ENCODE measurements around the gene IL23A.
A peak's percentile ranks its signal among the peaks of the same experiment; 100 is the strongest.
"Not testable (repeated sequence)": the region's sequence is repeated elsewhere in the genome, so short reads cannot be mapped to it uniquely, and the experiment has no call there.

Gene IL23A

GRCh38 chr12:56326126-56326525, 12.6 kb upstream of the IL23A start:
- DNase-seq (ENCODE audit: low read depth, low spot score): no peak

- DNase-seq (ENCODE audit: low read depth, low spot score): no peak
These were observed 12.2 kb upstream of the IL23A start for GRCh38 chr12:56326533-56326932.

GRCh38 chr12:56330936-56331490, 7.7 kb upstream of the IL23A start:
- DNase-seq (ENCODE audit: low read depth, low spot score): no peak

GRCh38 chr12:56332512-56333196, 6.0 kb upstream of the IL23A start:
- no peak for DNase-seq (ENCODE audit: low read depth, low spot score)

GRCh38 chr12:56333197-56333678, 5.4 kb upstream of the IL23A start:
- DNase-seq (ENCODE audit: low read depth, low spot score): no peak

- peak; percentile 87 for DNase-seq (ENCODE audit: low read depth, low spot score)
These were observed 4.8 kb upstream of the IL23A start, which contains the start of gene PAN2 for GRCh38 chr12:56333679-56334489. Gene PAN2 (minus strand): TSS chr12:56334000. CDS start chr12:56333094, 906 bp downstream.

GRCh38 chr12:56334490-56334793, 4.2 kb upstream of the IL23A start:
- DNase-seq (ENCODE audit: low read depth, low spot score): no peak

GRCh38 chr12:56335527-56335926, 3.2 kb upstream of the IL23A start:
- not testable (repeated sequence) for DNase-seq (ENCODE audit: low read depth, low spot score)

GRCh38 chr12:56336361-56337167, 2.1 kb upstream of the IL23A start:
- DNase-seq (ENCODE audit: low read depth, low spot score): no peak

- DNase-seq (ENCODE audit: low read depth, low spot score): no peak
These were observed 882 bp upstream of the IL23A start for GRCh38 chr12:56337753-56338251.

GRCh38 chr12:56339158-56339422, 406 bp downstream of the IL23A start:
- no peak for DNase-seq (ENCODE audit: low read depth, low spot score)

- DNase-seq (ENCODE audit: low read depth, low spot score): no peak
These were observed 2.9 kb downstream of the IL23A start for GRCh38 chr12:56341616-56342015.

GRCh38 chr12:56342290-56342689, 3.6 kb downstream of the IL23A start:
- DNase-seq (ENCODE audit: low read depth, low spot score): not testable (repeated sequence)

GRCh38 chr12:56346675-56347074, 8.0 kb downstream of the IL23A start:
- DNase-seq (ENCODE audit: low read depth, low spot score): no peak

- DNase-seq (ENCODE audit: low read depth, low spot score): not testable (repeated sequence)
These were observed 8.6 kb downstream of the IL23A start for GRCh38 chr12:56347255-56347654.

- no peak for DNase-seq (ENCODE audit: low read depth, low spot score)
These were observed 10.1 kb downstream of the IL23A start for GRCh38 chr12:56348776-56349175.

- no peak for DNase-seq (ENCODE audit: low read depth, low spot score)
These were observed 12.0 kb downstream of the IL23A start for GRCh38 chr12:56350662-56351061.

- DNase-seq (ENCODE audit: low read depth, low spot score): no peak
These were observed 12.6 kb downstream of the IL23A start for GRCh38 chr12:56351325-56351724.

GRCh38 chr12:56358836-56359532, 20.3 kb downstream of the IL23A start:
- DNase-seq (ENCODE audit: low read depth, low spot score): no peak

GRCh38 chr12:56359851-56360767, 21.4 kb downstream of the IL23A start, which contains the start of gene STAT2:
Gene STAT2 (minus strand): TSS chr12:56360107. CDS start chr12:56356571, 3,536 bp downstream.
- peak; percentile 99 for DNase-seq (ENCODE audit: low read depth, low spot score)
